Omental fat pad (tissue), 4 donors: ENCODE data around the gene MMAB. TPM values are rescaled to one million over a fixed set of nuclear protein-coding genes. Genes with fewer than 3 reads are reported as not detected.

Experiments
- ATAC-seq: fragments of 150-250 bp; one replicate; pipeline ENCODE4 v1.9.1; 2016; ENCODE audit warnings: mild to moderate bottlenecking, moderate library complexity; ENCODE audit not compliant: low FRiP score
- DNase-seq: peaks from one replicate; pipeline ENCODE4 v3.0.0-alpha.2; 2019; ENCODE audit warnings: low spot score
- CTCF ChIP-seq, 3 donors: fragments of 450-650 bp; IDR thresholded peaks; one replicate each; pipeline ENCODE4 v1.5.1; 2016 to 2017; ENCODE audit warnings: antibody characterized with exemption in 3 of 3, mild to moderate bottlenecking in 3 of 3, moderate library complexity in 2 of 3
- total RNA-seq, 4 donors: library from RNA; depleted of rRNA; stranded (reverse); fragments of >200 nt; gene quantifications; one replicate each; pipeline ENCODE4 v1.1.0, GENCODE V29; 2016

MMAB gene
- total RNA-seq, result 10 to 100 TPM; 20.2 to 38.0 (median 29.1) TPM

DNA sequence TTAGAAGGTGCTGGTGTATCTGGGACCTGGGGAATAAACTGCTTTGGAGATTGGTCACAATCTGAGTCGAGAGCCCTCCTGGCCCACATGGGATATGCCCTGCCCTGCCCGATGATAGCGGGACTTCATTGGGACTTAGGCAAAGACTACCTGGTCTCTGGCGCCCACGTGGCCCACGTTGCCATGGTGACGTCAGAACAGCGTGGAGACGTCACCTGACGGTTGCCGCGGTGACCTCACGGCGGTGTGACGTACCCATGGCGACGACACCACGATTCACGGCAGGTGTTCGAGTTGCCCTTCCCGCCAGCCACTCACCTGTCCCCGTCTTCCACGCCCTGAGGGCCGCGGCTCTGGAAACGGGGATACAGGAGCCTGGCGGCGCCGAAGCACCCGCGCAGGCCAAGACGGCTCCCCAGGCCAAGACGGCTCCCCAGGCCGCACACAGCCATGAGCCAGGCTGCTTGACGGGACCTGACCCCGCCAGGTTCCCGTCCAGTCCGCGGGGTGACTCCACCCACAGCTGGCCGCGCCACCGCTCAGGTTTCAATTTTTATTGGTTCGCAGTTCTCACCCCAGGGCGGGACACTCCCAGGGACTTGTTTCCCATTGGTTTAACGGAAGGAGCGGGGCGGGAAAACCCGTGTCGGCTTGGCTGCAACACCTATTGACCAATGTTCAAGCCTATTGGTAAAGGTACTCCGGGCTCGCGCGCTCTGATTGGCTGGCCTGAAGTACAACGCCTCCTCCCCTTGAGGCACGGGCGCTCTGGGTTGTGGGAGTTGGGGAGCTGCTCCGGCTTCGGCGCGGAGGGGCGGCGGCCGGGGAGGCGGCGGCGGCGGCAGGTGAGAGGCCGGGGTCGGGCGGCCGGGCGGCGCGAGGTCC, at the start of gene MMAB, which contains the start of gene MVK:
Gene MMAB, minus strand, starts transcription at position 476 of the 885 bp plus-strand sequence. Its CDS starts 24 bp downstream, at position 452.
Gene MVK, plus strand, starts transcription at position 766 of the 885 bp plus-strand sequence. CDS start 1,029 bp downstream, outside the sequence.
- TF ChIP-seq CTCF (IDR thresholded peaks at IDR 0.05), result no peak
- ATAC-seq (peak; percentile 99), DNase-seq (peak; percentile 97)

- ATAC-seq, result no peak
- no peak for TF ChIP-seq CTCF (IDR thresholded peaks at IDR 0.05)
- DNase-seq, result no peak
These were observed 48.6 kb upstream of the MMAB start for GRCh38 chr12:109621901-109622364.

DNA sequence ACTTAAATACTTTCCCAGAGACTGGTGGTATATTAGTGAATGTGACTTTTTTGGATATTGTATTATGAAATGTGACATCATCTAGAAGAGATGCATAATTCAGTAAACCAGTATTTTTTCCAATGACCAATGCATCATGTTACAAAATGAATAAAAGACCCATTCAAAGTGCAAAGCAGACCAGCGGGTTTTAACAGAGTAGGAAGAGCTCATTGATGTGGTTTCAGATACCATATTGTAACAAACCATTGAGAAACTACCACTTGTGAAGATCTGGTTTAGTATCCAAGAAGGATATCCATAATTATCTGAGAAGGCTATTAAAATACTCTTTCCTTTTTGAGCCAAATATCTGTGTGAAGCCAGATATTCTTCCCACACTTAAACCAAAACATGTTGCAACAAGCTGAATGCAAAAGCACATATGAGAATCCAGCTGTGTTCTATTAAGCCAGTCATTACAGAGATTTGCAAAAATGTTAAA, 47.9 kb upstream of the MMAB start:
- DNase-seq, result no peak
- no peak for ATAC-seq
- TF ChIP-seq CTCF (IDR thresholded peaks at IDR 0.05), result no peak

- ATAC-seq, result no peak
- no peak for DNase-seq
- no peak for TF ChIP-seq CTCF (IDR thresholded peaks at IDR 0.05)
These were observed 45.8 kb upstream of the MMAB start for GRCh38 chr12:109619002-109619604.

GRCh38 chr12:109618082-109618481, 44.8 kb upstream of the MMAB start:
- ATAC-seq (no peak), DNase-seq (no peak)
- TF ChIP-seq CTCF (IDR thresholded peaks at IDR 0.05), result no peak

DNA sequence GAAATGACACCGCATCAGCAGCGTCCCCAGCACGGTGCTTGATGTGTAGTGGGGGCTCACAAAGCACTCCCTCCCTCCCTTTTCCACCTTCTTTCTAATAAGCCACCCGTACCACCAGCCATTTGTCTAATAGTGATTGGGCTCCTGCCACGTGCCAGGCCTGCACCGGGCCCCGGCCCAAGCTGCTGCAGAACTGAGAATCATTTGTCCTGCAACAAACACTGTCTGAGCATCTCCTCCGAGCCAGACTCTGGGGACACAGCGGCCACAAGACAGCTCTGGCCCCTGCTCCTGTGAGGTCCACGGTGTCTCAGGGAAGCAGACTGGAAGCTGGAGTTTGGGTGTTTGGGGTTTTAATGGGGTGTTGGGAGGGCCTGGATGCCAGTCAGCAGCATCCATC, 44.2 kb upstream of the MMAB start:
- no peak for DNase-seq
- ATAC-seq, result no peak
- TF ChIP-seq CTCF (IDR thresholded peaks at IDR 0.05), result no peak
